Breast epithelium (tissue), 3 donors: ENCODE measurements around the gene RNH1.

Experiments
- POLR2A ChIP-seq: fragments of 450-650 bp; IDR thresholded peaks from one replicate; pipeline ENCODE4 v1.6.1; 2016; ENCODE audit warnings: antibody characterized with exemption, mild to moderate bottlenecking, moderate library complexity
- POLR2AphosphoS5 ChIP-seq, 3 donors: sonication (generic); formaldehyde crosslinking; IDR thresholded peaks; one replicate each; pipeline ENCODE4 v1.6.1; 2017; ENCODE audit warnings: antibody characterized with exemption in 3 of 3
- TF ChIP-seq, protein P1 (sequence below), 3 donors: fragments of 450-650 bp; IDR thresholded peaks; one replicate each; pipeline ENCODE4 v1.5.1; 2016 to 2017; ENCODE audit warnings: antibody characterized with exemption in 3 of 3, mild to moderate bottlenecking in 3 of 3, moderate library complexity in 3 of 3

DNA sequence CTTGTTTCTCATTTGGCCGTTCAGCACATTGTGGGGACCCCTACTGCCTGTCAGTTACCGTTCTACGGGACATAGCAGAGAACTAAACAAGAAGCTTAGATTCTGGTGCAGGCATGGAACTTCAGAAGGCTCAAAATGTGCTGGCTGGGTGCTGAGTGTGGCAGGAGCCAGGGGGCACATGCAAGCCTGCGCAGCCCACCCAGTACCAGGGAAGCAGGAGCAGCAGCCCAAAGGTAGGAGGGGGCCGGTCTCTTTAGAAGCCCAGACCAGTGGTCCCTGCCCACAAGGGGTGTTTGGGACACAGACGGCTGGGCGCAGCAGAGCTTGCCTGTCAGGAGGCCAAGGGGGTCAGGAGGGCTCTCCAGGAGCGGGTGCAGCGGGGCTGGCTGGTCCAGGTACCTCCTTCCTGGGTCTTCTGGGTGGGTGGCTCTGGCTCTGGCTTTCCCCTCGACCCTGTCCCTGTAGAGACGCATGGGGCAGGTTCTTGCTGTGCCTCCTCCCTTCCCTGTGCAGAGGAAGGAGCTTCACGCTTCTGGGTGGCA is 54.8 kb downstream of the RNH1 start:
- no peak for TF ChIP-seq POLR2A
- TF ChIP-seq, protein P1, sequence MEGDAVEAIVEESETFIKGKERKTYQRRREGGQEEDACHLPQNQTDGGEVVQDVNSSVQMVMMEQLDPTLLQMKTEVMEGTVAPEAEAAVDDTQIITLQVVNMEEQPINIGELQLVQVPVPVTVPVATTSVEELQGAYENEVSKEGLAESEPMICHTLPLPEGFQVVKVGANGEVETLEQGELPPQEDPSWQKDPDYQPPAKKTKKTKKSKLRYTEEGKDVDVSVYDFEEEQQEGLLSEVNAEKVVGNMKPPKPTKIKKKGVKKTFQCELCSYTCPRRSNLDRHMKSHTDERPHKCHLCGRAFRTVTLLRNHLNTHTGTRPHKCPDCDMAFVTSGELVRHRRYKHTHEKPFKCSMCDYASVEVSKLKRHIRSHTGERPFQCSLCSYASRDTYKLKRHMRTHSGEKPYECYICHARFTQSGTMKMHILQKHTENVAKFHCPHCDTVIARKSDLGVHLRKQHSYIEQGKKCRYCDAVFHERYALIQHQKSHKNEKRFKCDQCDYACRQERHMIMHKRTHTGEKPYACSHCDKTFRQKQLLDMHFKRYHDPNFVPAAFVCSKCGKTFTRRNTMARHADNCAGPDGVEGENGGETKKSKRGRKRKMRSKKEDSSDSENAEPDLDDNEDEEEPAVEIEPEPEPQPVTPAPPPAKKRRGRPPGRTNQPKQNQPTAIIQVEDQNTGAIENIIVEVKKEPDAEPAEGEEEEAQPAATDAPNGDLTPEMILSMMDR (IDR thresholded peaks at IDR 0.05), result no peak
- no peak for TF ChIP-seq POLR2AphosphoS5 (IDR thresholded peaks at IDR 0.05)
